HG03571 (cell line): ENCODE data around the gene PTPRN2.

Experiments
- ATAC-seq: cut with Tn5 transposase; IDR thresholded peaks from one replicate; pipeline ENCODE4 v1.9.1; 2021; ENCODE audit not compliant: unreplicated experiment

The PTPRN2 gene

GRCh38 chr7:158129037-158130022 lies 458.3 kb downstream of the PTPRN2 start:
- ATAC-seq, result no peak

DNA sequence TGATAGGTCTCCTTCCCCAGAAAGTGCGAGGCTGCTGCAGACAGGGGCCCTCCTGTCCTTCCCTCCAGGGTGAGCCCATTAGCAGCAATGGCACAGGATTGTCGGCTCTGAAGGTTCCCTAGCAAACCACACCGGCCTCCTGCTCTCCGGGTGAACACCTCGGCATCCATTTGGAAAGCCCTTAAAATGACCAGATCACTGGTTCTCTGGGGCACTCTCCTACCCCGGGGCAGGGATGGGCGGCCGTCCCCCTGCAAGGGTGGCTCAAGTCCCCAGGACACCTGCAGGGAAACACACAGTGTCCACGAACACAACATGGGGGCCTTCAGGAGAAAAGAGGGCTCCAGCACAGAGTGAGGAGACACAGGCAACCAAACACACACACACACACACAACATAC lies 459.1 kb downstream of the PTPRN2 start:
- no peak for ATAC-seq

DNA sequence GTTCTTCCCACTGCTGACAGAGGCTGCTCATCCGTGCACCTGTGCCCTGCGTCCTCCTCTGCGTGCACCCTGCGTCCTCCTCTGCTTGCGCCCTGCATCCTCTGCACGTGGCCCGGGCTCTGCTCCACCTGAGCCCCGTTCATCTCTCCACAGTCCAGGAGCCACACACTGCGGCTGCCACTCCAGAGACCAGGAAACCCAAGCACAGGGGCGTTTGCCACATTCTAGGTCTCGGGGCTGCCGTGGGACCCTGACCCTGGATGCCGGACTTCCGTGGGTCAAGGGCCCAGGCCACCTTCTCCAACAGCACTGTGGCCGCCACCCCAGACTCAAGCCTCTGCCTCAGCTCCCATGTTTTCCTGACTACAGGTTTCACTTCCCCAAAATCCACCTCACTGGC lies 460.4 kb downstream of the PTPRN2 start:
- no peak for ATAC-seq

DNA sequence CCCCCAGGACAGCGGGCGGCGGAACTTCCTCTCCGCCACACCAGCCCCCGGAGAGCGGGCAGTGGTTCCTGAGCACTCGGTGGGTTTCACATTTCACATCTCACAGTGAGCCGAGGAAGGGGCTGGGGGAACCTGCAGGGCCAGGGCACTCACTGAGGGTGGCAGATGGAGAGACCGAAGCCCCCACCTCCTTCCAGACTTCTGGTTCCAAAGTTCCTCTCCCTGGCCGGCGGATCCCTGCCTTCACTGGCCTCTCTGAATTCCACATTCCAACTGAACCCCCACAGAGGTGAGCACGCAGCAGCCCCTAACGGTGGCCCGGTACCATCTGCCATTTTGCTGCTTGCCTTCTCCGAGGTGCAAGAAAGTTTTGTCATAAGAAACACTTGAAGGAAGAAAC lies 461.0 kb downstream of the PTPRN2 start:
- no peak for ATAC-seq

DNA sequence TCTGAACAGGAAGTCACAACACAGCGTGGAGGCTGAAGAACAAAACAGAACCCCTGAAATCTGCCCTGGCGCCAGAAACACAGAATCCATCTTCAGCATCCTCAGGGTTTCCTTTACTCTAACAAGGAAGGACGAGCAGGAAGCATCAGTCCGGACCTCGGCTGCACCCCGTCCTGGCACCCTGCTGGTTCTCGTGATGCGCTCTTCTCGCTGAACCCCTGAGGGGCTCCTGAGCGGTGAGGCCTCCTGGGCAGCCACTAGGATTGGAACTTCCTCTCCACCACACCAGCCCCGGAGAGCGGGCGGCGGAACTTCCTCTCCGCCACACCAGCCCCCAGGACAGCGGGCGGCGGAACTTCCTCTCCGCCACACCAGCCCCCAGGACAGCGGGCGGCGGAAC lies 461.9 kb downstream of the PTPRN2 start:
- no peak for ATAC-seq

DNA sequence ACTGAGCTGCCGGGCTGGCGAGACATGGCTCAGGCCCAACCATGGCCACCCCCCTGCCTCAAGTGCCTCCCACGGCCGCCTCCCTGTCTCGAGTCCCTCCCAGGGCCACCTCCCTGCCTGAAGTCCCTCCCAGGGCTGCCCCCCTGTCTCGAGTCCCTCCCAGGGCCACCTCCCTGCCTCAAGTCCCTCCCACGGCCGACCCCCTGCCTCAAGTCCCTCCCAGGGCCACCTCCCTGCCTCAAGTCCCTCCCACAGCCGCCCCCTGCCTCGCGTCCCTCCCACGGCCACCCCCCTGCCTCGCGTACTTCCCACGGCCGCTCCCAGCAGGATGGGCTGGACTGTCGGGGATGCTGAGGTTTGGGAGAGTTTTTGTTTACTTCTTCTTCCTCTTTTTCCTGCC lies 462.5 kb downstream of the PTPRN2 start:
- no peak for ATAC-seq

DNA sequence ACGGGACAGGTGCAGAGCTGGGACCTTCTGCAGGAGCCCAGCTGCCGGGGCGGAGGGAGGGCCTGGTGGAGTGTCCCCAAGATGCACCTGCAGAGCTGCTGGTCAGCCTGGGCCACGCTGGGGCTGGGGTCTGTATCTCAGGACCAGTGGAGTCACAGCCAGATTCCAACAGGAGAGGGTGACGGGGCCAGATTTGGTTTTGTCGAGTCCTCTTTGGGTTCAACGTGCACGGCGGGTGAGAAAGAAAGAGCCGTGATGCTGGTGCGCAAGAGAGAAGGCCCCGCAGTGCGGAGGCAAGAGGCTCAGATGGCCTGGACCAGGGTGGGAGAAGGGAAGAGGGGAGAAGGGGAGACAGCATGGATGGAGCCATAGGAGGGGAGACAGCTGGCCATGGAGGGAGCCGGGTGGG lies 462.9 kb downstream of the PTPRN2 start:
- no peak for ATAC-seq

DNA sequence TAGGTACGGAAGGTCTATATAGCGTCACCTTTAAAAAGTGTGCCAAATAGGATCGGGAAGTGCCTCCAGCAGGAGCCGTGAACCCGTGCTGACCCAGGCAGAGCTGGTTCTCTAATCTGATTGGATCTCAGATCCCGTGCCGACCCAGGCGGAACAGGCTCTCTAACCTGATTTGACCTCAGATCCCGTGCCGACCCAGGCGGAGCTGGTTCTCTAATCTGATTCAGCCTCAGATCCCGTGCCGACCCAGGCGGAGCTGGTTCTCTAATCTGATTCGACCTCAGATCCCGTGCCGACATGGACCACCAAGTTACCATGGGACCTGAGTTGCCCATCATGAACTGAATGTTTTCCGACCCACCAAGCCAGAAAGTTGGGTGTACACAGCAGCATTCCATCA lies 463.9 kb downstream of the PTPRN2 start:
- no peak for ATAC-seq

DNA sequence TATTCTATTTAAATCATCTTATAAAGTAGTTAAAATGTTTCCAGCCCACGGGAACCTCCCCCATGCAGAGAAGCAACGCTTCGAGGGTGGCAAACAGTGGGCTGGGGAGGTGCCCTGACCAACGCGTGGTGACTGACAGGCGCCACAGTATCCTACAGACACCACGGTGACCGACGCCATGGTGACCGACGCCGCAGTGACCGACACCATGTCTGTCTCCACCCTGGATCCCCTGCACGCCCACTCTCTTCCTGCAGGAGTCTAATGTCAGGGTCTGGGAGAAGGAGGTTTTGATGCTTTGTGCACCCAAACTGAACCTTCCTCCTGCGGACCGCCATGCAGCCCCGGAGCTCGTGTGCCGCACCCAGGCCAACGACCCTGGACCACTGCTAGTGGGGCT lies 464.4 kb downstream of the PTPRN2 start:
- no peak for ATAC-seq

GRCh38 chr7:158121441-158122045 lies 466.1 kb downstream of the PTPRN2 start:
- ATAC-seq, result no peak

- no peak for ATAC-seq
Observed at GRCh38 chr7:158120716-158121115, 466.9 kb downstream of the PTPRN2 start.

- no peak for ATAC-seq
Observed at GRCh38 chr7:158120316-158120715, 467.3 kb downstream of the PTPRN2 start.

GRCh38 chr7:158117341-158118222 lies 470.0 kb downstream of the PTPRN2 start:
- ATAC-seq, result no peak

DNA sequence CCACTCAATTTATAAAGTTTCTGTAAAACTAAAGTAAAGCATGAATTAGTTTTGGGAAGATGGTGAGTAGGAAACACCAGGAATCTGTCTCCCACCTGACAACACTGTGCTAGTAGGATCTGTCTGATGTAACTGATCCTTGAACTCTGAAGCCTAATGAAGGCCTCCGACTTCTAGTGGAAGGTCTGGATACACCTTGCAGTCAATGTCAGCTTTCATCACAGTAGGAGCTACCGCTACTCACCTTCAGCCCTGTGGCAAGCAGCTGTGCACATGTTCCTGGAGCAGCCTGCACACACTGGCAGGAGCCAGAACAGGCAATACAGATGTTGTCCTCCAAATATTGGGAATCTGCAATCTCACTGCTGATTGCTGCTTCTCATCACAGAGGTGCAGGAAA lies 471.4 kb downstream of the PTPRN2 start:
- no peak for ATAC-seq

- no peak for ATAC-seq
Observed at GRCh38 chr7:158114056-158114850, 473.4 kb downstream of the PTPRN2 start.

DNA sequence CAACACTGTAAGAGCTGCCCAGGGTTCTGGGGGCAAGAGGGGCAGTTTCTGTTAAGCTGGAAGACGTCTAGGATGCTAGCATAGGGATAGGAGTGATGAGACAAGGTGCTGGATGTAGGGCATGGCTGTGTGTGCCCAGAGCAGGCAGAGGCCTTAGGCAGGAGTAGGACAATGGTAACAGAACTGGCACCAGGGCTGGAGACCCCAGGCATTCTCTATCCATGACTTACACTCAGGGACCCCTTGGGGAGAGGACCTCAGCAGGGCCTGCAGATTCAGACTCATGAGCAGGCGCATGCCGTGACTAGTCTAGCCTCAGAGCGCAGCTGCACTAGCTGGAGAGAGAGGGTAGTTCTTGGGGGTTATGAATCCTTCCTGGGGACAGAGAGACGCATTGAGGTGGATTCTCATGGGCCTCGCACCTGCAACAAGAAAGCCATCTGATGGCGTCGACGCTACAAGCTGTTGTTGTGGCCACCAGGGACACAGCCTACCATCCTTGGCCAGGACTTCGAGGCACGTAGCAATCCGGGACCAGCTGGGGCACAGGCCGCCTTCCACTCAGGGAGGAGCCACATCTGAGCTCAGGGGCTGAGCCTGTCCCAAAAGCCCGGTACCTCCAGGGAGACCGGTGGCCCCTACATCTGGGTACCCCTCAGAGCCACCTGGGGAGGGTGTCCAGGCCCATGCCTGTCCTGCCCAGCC lies 474.1 kb downstream of the PTPRN2 start:
- no peak for ATAC-seq

- ATAC-seq, result no peak
Observed at GRCh38 chr7:158112571-158113320, 474.9 kb downstream of the PTPRN2 start.

- ATAC-seq, result no peak
Observed at GRCh38 chr7:158111906-158112570, 475.6 kb downstream of the PTPRN2 start.
